ENCODE results near the gene CEP128.

CEP128 gene

GRCh38 chr14:80906946-80907345, 34.6 kb downstream of the CEP128 start:
- H3K27ac ChIP-seq, result no peak overlapping the region
- no peak for DNase-seq (ENCODE audit: low read depth, low spot score)

DNA sequence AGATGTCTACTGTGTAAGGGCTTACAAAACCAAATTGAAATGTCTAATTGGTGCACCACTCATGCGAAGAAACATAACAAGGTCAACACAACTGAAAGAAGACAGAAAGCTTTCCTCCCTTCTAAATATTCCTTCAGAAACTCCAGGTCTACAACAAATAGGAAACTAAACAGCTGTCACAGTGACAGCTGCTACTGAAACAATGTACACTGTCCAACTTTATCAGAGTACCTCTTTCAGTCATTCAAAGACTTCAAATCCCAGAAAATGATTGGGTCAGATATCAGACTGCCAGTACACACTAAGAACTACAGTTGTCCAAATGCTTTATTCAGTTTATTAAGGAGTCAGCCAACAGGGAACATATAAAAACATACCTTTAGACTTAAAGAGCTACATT, 35.2 kb downstream of the CEP128 start:
- H3K27ac ChIP-seq, result no peak overlapping the region
- DNase-seq (ENCODE audit: low read depth, low spot score), result no peak

- no peak overlapping the region for H3K27ac ChIP-seq
- no peak for DNase-seq (ENCODE audit: low read depth, low spot score)
Observed at GRCh38 chr14:80902608-80903007, 38.9 kb downstream of the CEP128 start.

- H3K27ac ChIP-seq, result no peak overlapping the region
- no peak for DNase-seq (ENCODE audit: low read depth, low spot score)
Observed at GRCh38 chr14:80901822-80902221, 39.7 kb downstream of the CEP128 start.

GRCh38 chr14:80901260-80901659, 40.3 kb downstream of the CEP128 start:
- H3K27ac ChIP-seq, result no peak overlapping the region
- no peak for DNase-seq (ENCODE audit: low read depth, low spot score)

- no peak overlapping the region for H3K27ac ChIP-seq
- no peak for DNase-seq (ENCODE audit: low read depth, low spot score)
Observed at GRCh38 chr14:80872645-80873044, 68.9 kb downstream of the CEP128 start.

DNA sequence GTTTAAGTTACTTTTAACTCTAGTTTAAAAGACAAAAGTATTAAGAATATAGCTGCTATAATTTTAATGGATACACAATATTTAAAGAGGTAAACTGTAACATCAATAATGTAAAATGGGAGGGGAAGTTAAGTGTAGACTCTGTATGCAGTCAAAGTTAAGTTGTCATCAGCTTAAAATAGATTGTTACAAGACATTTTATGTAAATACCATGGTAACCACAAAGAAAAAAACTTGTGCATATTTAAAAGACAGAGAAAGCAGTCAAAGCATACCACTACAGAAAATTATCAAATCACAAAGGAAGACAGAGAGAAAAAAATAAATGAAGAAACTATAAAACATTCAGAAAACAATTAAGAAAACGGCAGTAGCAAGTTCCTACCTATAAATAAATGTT, 73.3 kb downstream of the CEP128 start:
- no peak for DNase-seq (ENCODE audit: low read depth, low spot score)
- H3K27ac ChIP-seq, result no peak overlapping the region

- no peak overlapping the region for H3K27ac ChIP-seq
- no peak for DNase-seq (ENCODE audit: low read depth, low spot score)
Observed at GRCh38 chr14:80867798-80868197, 73.7 kb downstream of the CEP128 start.

DNA sequence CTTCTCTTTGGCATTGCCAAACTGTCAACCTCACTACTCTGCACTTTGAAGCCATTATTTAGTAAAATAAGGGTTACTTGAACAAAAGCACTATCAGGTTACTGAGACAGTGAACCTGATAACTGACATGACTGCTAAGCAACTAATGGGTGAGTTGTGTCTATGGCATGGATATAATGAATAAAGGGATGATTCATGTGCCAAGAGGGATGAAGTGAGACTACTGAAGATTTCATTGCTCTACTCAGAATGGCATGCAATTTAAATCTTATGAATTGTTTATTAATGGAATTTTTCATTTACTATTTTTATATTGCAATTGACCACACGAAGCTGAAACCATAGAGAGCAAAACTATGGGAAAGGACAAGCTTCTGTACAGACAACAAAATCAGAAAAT, 74.4 kb downstream of the CEP128 start:
- peak; percentile 10 for DNase-seq (ENCODE audit: low read depth, low spot score)
- H3K27ac ChIP-seq, result no peak overlapping the region

GRCh38 chr14:80865565-80865964, 76.0 kb downstream of the CEP128 start:
- DNase-seq (ENCODE audit: low read depth, low spot score), result no peak
- H3K27ac ChIP-seq, result no peak overlapping the region

DNA sequence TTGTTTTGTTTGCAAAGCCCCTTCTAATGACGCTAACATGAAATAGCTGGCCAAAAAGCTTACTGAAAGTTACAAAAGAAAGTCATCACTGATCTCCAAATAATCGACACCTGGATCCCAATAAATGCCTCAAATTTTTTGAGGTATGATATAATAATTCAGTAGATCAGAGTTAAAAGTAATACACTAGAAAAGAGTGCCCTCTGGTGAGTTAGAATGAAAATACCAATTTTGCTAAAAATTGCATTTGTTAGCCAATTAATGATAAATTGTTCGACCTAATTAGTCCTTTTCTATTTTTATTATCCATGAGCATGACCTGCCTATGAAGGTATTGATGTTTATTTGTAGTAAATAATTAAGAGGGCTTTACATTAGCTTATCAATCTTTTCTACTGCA, 78.6 kb downstream of the CEP128 start:
- DNase-seq (ENCODE audit: low read depth, low spot score), result no peak
- H3K27ac ChIP-seq, result no peak overlapping the region

DNA sequence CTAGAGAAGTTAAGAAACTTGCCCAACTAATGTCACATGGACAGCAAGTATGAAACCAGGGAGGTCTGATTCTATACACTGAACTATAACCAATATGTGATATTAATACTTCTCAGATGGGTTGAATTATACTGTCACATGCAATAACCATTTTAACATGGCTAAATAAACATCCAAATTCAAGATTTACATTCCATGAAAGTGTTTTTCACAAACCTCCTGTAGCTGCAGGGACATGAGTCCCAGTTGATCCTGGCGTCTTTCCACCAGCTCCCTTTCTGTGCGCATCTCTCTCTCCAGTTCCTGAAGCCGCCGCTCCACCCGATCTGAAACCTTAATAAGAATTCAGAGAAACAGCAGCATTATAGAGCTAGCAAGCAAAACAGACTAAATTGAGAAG, 79.0 kb downstream of the CEP128 start:
- DNase-seq (ENCODE audit: low read depth, low spot score), result no peak
- no peak overlapping the region for H3K27ac ChIP-seq

GRCh38 chr14:80850197-80850814, 91.2 kb downstream of the CEP128 start:
- DNase-seq (ENCODE audit: low read depth, low spot score), result no peak

GRCh38 chr14:80847070-80847469, 94.5 kb downstream of the CEP128 start:
- DNase-seq (ENCODE audit: low read depth, low spot score), result no peak
- no peak overlapping the region for H3K27ac ChIP-seq

More at GRCh38 chr14:80850197-80850814, 91.2 kb downstream of the CEP128 start:
- H3K27ac ChIP-seq, result no peak overlapping the region

GRCh38 chr14:80845856-80846255, 95.7 kb downstream of the CEP128 start:
- no peak for DNase-seq (ENCODE audit: low read depth, low spot score)

DNA sequence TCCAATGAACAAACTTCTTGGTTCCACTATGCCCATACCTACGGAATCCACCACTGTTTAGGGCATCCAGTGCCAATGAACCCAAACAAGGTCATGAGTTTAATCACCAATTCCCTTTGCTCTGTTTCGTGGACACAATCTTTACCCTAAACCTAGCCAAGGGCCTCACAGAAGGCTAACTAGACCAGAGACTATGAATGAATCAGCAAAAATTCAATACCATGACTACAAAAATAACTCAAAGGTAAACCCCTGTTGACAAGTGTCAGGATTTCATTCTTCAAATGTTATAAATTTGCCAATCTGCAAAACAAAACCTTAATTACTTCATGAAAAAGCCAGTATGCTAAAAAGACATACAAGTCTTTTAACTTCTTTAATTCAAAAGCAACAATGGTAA, 96.7 kb downstream of the CEP128 start:
- no peak for DNase-seq (ENCODE audit: low read depth, low spot score)
- H3K27ac ChIP-seq, result no peak overlapping the region

More at GRCh38 chr14:80845856-80846255, 95.7 kb downstream of the CEP128 start:
- no peak overlapping the region for H3K27ac ChIP-seq

- no peak for DNase-seq (ENCODE audit: low read depth, low spot score)
- no peak overlapping the region for H3K27ac ChIP-seq
Observed at GRCh38 chr14:80839743-80840142, 101.8 kb downstream of the CEP128 start.

GRCh38 chr14:80809663-80810062, 131.9 kb downstream of the CEP128 start:
- no peak overlapping the region for H3K27ac ChIP-seq
- DNase-seq (ENCODE audit: low read depth, low spot score), result no peak

DNA sequence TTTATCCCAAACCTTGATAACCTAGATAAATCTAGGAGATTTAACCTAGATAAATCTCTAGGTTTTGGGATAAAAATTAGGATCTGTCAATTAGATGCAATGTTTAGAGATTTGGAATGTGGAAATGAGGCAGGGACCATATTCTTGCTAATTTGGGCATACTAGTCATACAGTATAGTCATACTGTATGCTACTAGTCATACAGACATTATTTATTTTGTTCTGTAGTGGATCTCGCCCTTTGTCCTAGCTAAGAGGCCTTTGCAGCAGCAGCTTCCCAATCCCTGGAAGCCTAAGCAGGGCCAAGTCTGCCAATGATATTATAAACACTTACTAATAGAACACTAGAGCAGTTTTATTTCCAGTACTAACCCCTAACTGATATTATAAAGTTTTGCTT, 136.4 kb downstream of the CEP128 start:
- no peak for DNase-seq (ENCODE audit: low read depth, low spot score)
- no peak overlapping the region for H3K27ac ChIP-seq

DNA sequence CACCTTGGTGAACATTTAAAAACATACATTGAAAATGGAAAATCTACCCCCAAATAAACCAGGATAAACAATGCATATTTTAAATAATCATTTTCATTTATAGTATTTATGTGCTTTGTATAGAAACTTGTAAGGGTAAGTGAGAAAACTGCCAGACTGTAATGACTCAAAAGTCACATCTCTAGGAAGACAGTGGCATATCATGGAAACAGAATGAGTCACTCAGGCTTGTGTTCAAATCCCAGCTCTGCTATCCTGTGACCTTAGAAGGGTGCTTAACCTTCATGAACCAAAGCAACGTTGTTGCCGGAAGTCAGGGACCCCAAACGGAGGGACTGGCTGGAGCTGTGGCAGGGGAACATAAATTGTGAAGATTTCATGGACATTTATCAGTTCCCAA, 142.7 kb downstream of the CEP128 start:
- no peak for DNase-seq (ENCODE audit: low read depth, low spot score)
- H3K27ac ChIP-seq, result no peak overlapping the region

DNA sequence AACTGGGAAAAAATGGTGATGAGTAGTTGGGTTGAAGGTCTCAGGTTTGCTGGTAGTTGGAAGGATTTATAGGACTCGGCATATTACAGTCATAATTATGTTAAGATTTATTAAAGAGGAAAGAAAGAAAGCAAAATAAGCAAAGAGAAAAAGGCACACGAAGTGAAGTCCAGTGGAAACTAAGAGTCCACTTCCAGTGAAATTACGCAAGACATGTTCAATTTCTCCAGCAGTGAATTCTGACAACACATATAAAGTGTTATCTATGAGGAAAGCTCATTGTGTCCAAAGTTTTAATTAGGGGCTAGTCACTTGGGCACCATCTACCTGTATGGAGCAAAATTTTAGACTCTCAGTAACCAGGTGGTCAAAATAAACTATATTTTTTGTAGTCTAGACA, 143.3 kb downstream of the CEP128 start:
- no peak overlapping the region for H3K27ac ChIP-seq
- no peak for DNase-seq (ENCODE audit: low read depth, low spot score)

DNA sequence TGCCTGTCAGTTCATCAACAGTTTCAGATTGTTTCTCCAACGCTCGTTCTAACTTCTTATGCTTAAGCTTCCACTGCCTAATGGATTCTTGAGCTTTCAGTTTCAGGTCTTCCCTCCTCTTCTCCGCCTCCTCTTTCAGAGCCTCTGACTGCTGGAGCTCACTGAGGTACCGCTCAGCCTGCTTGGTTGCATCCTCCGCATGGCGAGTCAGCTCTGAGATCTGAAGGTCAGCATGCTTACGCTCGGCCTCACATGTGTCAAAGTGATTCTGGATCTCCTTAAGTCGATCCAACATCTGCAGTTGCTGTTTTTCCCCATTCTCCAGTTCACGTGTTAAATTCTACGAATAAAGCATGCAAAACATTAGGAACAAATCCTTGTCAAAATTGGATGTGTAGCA, 148.8 kb downstream of the CEP128 start:
- no peak for DNase-seq (ENCODE audit: low read depth, low spot score)
- no peak overlapping the region for H3K27ac ChIP-seq

GRCh38 chr14:80787876-80788275, 153.7 kb downstream of the CEP128 start:
- no peak for DNase-seq (ENCODE audit: low read depth, low spot score)

More at GRCh38 chr14:80787876-80788275, 153.7 kb downstream of the CEP128 start:
- no peak overlapping the region for H3K27ac ChIP-seq
